ENCODE data around the gene SSBP2.
A peak's percentile ranks its signal among the peaks of the same experiment; 100 is the strongest.

DNA sequence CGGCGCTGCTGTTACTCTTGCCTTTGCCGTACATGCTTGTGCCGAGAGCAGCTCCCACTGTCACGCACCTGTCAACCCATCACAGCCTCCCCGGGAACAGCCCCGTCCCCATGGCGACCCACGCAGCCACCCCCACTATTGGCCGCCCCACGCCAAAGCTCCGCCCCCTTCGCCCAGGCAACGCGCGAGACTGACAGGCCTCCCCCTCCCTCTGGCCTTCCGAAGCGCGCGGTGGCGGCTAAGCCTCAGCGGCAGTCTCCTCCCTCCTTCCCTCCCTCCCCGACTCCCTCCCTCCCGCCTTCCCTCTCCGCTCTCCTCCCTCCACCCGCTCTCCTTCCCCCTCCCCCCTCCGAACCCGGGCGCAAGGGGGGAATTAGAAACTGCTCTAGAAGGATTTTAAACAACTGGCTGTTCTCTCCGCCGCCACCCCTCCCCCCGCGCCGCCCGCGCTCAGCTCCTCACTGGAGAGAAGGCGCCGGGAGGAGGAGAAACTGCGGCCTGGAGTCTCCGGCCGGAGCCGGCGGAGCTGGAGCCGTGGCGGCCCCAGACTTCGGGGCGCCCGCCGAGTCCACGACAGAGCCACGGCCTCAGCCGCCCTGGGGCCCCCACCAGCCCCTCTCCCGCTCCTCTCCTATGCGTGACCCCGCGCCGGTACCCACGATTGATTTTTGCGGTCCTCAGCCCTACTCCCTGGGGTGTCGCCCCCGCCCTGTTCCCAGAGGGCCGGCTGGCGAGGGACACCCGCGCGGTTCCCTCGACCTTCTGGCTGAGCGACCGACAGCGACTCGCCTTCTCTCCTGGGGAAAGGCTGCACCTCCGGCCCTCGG lies at the start of gene SSBP2:
- peak in 1 of 6 experiments; percentile 17 for TF ChIP-seq CTCF (IDR thresholded peaks at IDR 0.05)
- peak in 3 of 4 donors; percentile 43 to 81 (median 60) for TF ChIP-seq POLR2A (IDR thresholded peaks at IDR 0.05)

All from esophagus squamous epithelium (tissue), 4 donors.